Kidney (tissue), 14 donors: ENCODE results near the gene SHISA8. TPM values are rescaled to one million over a fixed set of nuclear protein-coding genes. Genes with fewer than 3 reads are reported as not detected.

Source experiments
- DNase-seq, 5 donors: peaks; one replicate each; pipeline ENCODE4 v3.0.0-alpha.2; 2013 to 2020
- FAIRE-seq: peaks from 2 replicates; lab custom pipeline; 2012; peaks lifted over from hg19 to GRCh38; lab: Jason Lieb, UNC
- H3K27ac ChIP-seq, 2 donors: one replicate each; pipeline ENCODE4 v1.7.0; 2013; ENCODE audit warnings: low read depth in 2 of 2, low read length in 2 of 2, inconsistent platforms in 1 of 2
- H3K27me3 ChIP-seq: one replicate; pipeline ENCODE4 v1.7.1; 2013; ENCODE audit warnings: low read length, inconsistent platforms; ENCODE audit not compliant: control insufficient read depth, insufficient read depth
- H3K36me3 ChIP-seq, 3 donors: one replicate each; pipeline versions ENCODE4 v1.7.0 to v1.7.1; 2013; ENCODE audit warnings: low read length in 3 of 3, control low read depth in 1 of 3, inconsistent platforms in 1 of 3; ENCODE audit not compliant: insufficient read depth in 3 of 3, control insufficient read depth in 2 of 3
- H3K4me1 ChIP-seq, 3 donors: one replicate each; pipeline versions ENCODE4 v1.7.0 to v1.7.1; 2013; ENCODE audit warnings: low read length in 3 of 3, inconsistent platforms in 1 of 3, low read depth in 1 of 3; ENCODE audit not compliant: control insufficient read depth in 2 of 3, insufficient read depth in 2 of 3
- H3K4me3 ChIP-seq, 3 donors: one replicate each; pipeline versions ENCODE4 v1.7.0 to v1.8.1; 2013; ENCODE audit warnings: low read length in 3 of 3, control low read depth in 1 of 3, inconsistent platforms in 1 of 3
- H3K9ac ChIP-seq, 3 donors: one replicate each; pipeline versions ENCODE4 v1.7.0 to v1.7.1; 2013; ENCODE audit warnings: low read length in 3 of 3, control low read depth in 1 of 3, inconsistent platforms in 1 of 3
- H3K9me3 ChIP-seq, 3 donors: one replicate each; pipeline versions ENCODE4 v1.7.0 to v1.7.1; 2013; ENCODE audit warnings: low read length in 3 of 3, control low read depth in 1 of 3, inconsistent platforms in 1 of 3; ENCODE audit not compliant: control insufficient read depth in 2 of 3, insufficient read depth in 1 of 3
- intact Hi-C: fragments of 100-400 bp; cut with DNase I; formaldehyde crosslinking; loops from one replicate; pipeline ENCODE4 v1.11.1; 2022
- polyA plus RNA-seq: library from polyadenylated mRNA; stranded (reverse); fragments of 350-450 nt; fragmentation: Illumina TruSeq; extraction: RNeasy Lipid Tissue Mini Kit (QIAGEN cat#74804); gene quantifications from one replicate; pipeline ENCODE4 v1.2.3, GENCODE V29; 2014; ENCODE audit warnings: low read depth, low replicate concordance; ENCODE audit not compliant: insufficient read depth
- total RNA-seq: library from RNA; stranded (reverse); fragmentation: NEBNext Ultra II Directional; extraction: Animal tissue kit (Norgen Biotek cat#: 25700); gene quantifications from one replicate; pipeline ENCODE4 v1.2.1, GENCODE V29; 2021
- TF ChIP-seq, protein P1 (sequence below): IDR thresholded peaks from 3 replicates; pipeline ENCODE4 v1.5.1; 2012; ENCODE audit warnings: mild to moderate bottlenecking, moderate library complexity, borderline replicate concordance; ENCODE audit not compliant: insufficient read depth; ENCODE audit errors: extremely low read depth
- donor health status: control.
- donor health status: control.
- donor health status: control.
- donor health status: control.
- donor health status: control.
- donor health status: DM: yes; HTN: yes; CAD: no.
- donor health status: Normal renal cell carcinoma (clear cell type).

SHISA8 gene
- total and polyA plus RNA-seq, 2 donors from 2014 or later: 0.35 to 0.47 TPM

DNA sequence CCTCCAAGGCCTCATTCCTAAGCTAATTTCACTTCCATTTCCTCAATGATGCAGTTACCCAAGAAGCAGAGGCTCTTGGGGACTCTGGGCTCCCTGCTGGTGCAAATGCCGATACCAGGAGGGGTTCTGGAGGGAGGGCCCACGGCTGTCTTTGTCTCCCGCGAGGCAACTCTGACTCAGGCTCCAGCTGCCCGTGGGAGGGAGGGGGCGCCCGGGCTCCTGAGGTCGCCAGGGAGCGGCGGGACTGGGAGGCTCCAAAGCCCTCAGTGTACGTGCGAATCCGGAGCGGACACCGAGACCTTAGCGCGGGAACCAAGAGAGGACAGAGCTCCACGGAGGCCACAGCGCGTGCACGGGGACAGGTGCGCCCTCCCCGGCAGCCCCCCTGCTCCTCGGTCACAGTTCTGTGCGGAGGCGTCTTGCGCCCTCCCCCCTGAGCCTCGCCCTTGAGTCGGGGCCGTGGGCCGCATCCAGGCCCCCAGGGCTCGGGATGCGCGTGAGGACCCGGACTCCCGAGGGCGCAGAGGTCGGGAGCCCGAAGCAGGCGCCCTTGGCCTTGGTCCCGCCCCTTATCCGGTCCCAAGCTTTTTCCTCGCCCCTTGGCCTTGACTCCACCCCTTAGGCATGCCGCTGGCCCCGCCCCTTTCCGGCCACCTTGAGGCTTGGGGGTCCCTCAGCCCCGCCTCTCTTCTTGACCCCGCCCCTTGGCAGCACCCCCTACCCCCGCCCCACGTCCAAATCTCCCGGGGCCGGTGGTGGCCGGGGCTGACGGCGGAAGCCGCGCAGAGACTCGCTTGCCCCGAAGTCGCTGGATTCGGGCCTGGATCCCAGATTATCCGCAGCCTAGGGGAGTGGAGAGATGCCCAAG lies 4.7 kb upstream of the SHISA8 start:
- FAIRE-seq (no peak), DNase-seq (peak in 4 of 5 donors; percentile 76 to 90 (median 81))
- peak overlapping the region in 1 of 3 donors; percentile 39 for H3K4me3 ChIP-seq
- H3K27ac ChIP-seq: no peak overlapping the region
- H3K27me3 ChIP-seq: peaks cover 14% of the 10 kb centered on the region
- peak overlapping the region in 2 of 3 donors; percentile 26 to 48 for H3K9ac ChIP-seq
- intact Hi-C loops: no loop called here
- TF ChIP-seq, protein P1, sequence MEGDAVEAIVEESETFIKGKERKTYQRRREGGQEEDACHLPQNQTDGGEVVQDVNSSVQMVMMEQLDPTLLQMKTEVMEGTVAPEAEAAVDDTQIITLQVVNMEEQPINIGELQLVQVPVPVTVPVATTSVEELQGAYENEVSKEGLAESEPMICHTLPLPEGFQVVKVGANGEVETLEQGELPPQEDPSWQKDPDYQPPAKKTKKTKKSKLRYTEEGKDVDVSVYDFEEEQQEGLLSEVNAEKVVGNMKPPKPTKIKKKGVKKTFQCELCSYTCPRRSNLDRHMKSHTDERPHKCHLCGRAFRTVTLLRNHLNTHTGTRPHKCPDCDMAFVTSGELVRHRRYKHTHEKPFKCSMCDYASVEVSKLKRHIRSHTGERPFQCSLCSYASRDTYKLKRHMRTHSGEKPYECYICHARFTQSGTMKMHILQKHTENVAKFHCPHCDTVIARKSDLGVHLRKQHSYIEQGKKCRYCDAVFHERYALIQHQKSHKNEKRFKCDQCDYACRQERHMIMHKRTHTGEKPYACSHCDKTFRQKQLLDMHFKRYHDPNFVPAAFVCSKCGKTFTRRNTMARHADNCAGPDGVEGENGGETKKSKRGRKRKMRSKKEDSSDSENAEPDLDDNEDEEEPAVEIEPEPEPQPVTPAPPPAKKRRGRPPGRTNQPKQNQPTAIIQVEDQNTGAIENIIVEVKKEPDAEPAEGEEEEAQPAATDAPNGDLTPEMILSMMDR: no peak
- H3K9me3 ChIP-seq: no peaks in the 10 kb centered on the region
- peaks cover 0 to 8% (median 0%) of the 10 kb centered on the region in 3 donors for H3K4me1 ChIP-seq
- no peaks in the 10 kb centered on the region for H3K36me3 ChIP-seq

DNA sequence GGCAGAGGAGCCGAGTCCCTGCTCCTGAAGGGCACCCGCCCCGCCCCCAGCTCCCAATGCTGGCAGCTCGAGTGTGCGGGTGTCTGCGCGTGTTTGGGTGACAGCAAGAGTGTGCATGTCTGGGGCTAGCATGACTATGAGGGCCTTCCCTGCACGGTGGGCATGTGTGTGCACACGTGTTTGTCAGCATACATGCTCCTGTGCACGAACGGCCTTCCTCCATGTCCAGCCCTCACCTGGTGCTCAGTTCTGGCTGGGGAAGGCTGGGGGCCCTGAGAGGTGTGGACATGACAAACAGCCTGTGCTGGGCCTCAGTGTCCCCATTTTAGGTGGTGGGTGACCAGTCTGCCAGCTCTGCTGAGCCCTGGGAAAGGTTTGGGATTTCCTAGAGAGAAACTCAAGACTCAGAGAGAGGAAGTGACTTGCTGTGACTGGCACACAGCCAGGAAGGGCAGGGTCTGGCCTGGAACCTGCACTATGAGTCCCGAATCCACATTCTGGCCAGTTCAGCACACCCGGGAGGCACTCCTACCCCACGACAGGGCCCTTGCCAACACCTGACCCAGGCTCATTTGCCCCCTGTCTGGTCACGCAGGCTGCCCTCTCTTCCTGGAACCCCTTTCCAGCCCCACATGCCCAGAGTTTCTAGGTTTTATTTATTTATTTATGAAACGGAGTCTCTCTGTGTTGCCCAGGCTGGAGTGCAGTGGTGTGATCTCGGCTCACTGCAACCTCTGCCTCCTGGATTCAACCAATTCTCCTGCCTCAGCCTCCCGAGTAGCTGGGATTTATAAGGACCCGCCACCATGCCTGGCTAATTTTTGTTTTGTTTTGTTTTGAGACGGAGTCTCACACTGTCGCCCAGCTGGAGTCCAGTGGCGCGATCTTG lies 3.3 kb upstream of the SHISA8 start:
- H3K36me3 ChIP-seq: no peaks in the 10 kb centered on the region
- no peak for FAIRE-seq
- DNase-seq: peak in 4 of 5 donors; percentile 44 to 84 (median 66)
- H3K4me3 ChIP-seq: no peak overlapping the region
- no peak overlapping the region for H3K9ac ChIP-seq
- intact Hi-C loops: no loop called here
- TF ChIP-seq, protein P1: no peak
- no peaks in the 10 kb centered on the region for H3K9me3 ChIP-seq
- H3K4me1 ChIP-seq: peaks cover 0 to 8% (median 0%) of the 10 kb centered on the region in 3 donors
- H3K27me3 ChIP-seq: peaks cover 16% of the 10 kb centered on the region
- H3K27ac ChIP-seq: no peak overlapping the region

DNA sequence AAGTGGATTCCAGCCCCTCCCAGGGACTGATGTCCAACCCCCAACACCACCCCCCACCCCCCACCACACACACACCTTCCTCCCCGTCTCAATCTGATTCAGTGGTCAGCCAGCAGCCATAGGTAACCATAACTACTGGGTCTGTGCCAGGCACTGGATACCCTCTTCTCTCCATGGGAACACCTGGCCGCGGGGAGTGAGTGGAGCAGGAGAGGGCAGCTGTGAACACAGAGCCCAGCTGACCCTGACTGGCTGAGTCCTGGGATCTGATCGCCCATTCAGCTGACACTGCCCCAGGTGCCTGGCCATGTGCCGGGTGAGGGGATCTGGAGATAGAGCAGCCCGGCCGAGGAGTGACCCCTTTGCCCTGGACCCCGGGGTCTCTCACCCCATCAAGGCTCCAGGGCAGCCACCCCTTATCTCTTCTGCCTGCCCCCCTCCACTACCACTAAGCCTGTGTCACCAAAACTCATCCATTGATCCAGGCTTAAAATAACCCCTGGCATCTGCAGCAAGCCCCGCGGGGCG lies 2.6 kb upstream of the SHISA8 start:
- Histone ChIP-seq H3K36me3 (no peaks in the 10 kb centered on the region), H3K4me1 (peaks cover 0 to 8% (median 0%) of the 10 kb centered on the region in 3 donors), H3K9ac (no peak overlapping the region), H3K27ac (no peak overlapping the region), H3K4me3 (no peak overlapping the region), H3K27me3 (peaks cover 23% of the 10 kb centered on the region), H3K9me3 (no peaks in the 10 kb centered on the region)
- FAIRE-seq (no peak), DNase-seq (no peak)
- intact Hi-C loops: no loop called here
- TF ChIP-seq, protein P1: no peak
